MV-4-11 (cell line): ENCODE data around the gene KATNIP.

Experiments
- DNase-seq: peaks from one replicate; lab custom pipeline; 2025; lab: John Stamatoyannopoulos, UW

Gene KATNIP

GRCh38 chr16:27549746-27550581, at the start of gene KATNIP, which contains the start of gene GTF3C1:
Gene KATNIP, plus strand, starts transcription at chr16:27550144. Its CDS starts 27 bp downstream, at chr16:27550171.
Gene GTF3C1, minus strand, starts transcription at chr16:27549913. Its CDS starts 23 bp downstream, at chr16:27549890.
- peak; percentile 98 for DNase-seq

- DNase-seq: no peak
Observed at GRCh38 chr16:27500801-27501200, 49.1 kb upstream of the KATNIP start.

DNA sequence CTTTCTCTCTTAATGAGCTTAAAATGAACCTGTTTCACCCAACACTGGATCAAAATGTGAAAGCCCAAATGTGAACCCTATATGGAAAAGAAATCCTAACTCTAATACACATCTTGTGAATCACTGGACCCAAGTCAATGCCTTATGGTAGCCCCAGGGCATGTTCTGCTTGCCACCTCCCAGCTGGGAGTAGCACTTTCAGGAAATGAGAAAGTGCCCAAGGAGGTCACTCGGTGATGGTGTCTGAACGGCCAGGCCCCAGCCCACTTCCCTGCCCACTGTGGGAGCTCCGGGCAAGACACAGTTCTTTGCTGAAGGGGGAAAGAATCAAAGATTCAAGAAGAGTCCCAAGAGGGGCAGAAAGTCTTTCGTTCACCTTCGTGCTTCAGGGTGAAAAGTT, 46.3 kb upstream of the KATNIP start:
- DNase-seq: no peak

DNA sequence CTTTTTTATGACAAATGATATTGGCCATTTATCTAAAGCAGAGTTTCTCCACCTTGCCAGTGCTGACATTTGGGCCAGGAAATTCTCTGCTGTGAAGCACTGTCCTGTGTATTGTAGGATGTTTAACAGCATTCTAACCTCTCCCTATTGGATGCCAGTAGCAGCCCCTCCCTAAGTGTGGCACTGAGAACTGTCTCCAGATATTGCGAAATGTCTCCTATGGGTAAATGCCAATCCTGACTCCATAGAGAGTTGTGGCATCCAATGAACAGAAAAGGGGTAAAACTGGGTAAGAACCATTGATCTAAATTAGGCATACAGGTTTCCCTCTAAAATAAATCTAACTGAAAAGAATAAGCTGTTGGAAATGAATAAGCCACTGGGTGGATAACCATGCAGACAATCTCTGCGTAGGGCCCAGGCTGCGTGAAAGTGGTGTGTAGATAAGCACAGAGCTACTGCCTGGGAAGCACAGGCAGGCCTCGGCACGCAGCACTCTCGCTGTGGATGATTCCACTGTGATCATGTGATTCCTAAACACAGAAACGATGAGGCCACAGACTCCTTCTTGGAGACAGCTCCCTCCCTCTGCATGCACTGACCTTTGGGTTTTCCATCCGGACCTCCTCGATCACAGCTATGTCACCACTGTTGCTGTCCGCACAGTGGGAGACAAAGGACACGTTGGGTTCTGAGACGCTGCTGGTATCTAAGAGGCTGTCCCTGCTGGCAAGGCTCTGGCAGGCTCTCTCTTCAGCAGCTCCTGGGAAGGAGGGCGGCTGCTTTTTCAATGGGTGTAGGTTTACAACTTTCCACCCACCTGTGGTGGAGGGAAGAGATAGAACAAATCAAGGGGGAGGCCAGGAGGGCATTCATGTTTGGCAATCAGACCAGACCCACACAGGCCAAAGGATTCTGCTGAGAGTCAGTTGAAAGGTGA, 44.4 kb upstream of the KATNIP start:
- no peak for DNase-seq

- DNase-seq: no peak
Observed at GRCh38 chr16:27506771-27507170, 43.2 kb upstream of the KATNIP start.

DNA sequence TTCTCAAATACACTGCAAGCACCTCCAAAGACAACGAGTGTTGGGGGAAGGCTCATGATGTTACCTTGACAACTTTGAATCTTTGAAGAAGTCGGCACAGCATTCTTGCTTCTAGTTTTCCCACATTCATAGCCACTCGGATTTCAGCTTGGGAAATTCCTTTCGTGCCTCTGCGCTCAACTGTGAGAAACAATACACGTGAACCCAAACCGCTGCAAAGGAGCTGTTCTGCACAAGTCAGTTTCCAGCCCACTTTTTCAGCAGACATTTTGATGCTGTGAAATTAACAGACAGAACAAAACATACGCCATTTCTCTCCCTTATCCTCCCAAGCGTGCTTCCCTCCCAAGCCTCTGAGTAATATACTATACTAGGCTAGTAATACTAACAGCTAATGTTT, 41.5 kb upstream of the KATNIP start:
- no peak for DNase-seq

DNA sequence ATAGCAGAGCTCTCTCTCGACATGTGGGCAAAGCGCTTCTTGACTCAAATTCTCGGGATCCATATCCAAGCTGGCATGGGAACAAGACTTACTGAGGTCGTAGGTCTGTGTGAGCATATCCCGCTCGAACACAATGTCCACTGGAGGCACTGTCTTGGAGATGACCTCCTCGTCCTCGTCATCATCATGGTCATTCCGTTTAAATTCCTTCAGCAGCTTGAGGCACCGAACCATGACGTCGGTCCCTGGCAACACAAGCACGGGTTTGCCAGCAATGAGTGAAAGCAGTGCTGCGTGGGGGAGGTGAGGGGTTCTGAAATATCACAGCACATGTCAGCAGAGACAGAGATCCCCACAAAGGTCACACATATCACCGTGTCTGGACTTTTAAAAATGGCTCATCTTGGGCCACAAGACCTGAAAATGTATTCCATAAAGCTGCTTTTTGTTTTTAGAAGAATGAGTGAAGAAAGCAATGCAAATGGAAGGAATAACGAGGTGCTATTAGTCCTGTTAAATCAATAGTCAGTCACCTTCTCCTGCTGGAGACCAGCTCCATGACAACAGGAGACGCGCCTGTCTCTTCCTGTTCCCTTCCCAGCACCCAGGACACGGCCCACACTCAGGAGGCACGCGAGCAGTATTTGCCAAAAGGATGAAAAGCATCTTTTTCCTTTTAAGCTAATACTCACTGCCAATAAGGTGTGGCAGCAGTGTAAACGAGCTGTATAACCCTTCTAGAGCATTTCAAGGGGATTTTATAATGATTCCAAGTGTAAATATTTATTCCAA, 38.1 kb upstream of the KATNIP start:
- no peak for DNase-seq

DNA sequence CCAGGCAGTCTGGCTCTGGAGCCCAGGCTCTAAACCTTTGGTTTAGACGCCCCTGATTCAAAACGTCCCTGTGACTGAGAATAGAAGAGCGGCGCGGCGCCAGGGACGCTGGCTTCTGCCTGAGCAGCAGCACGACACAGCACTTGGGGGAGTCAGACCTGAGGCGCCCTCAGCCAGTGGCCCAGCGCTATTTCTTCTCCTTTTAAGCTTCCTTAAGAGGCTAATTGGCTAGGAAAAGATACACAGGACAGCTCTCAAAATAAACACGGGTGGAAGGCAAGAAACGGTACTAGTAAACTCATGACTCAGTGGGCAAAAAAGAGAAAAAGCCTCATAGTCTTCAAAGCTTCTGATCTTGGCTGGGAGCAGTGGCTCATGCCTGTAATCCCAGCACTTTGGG, 35.1 kb upstream of the KATNIP start:
- no peak for DNase-seq

DNA sequence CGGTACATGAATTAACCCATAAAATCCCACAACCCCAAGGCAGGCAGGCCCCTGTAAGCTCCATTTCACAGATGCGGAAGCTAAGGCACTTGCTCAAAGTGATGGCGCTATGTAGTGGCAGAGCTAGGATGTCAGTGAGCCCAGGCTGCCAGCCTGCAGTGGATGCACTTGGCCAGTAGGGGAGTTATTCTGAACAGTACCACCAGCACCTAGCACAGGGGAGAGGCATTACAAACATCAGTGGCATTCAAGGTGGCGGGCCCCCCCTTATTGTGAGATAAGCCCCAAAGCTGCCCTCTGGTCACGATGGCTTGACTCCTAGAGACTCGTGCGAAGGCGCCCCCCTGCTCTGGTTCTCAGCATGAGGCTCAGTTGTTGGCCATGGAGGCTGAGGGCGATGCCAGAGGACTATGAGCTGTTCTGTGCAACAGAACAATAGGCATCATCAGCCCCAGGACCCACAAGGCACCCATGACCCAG, 34.0 kb upstream of the KATNIP start:
- DNase-seq: no peak

- DNase-seq: no peak
Observed at GRCh38 chr16:27516365-27516764, 33.6 kb upstream of the KATNIP start.

- no peak for DNase-seq
Observed at GRCh38 chr16:27517664-27518063, 32.3 kb upstream of the KATNIP start.

DNA sequence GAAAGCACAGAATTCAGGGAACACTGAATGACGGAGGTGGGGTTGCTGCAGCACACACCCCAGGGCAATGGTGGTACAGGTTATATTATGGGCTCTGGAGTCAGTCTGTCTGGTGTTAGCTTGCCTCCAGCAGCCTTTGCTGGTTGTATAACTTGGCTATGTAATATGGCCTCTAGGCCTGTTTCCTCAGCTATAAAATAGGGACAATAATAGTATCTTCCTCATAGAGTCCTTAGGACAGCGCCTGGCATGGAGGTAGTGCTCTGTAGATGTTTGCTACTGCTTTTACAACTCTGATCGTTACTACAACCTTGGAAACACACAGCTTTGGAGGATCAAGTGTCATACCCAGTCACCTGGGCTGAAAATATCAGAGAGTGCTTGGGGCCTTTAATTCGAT, 31.7 kb upstream of the KATNIP start:
- DNase-seq: no peak

- DNase-seq: no peak
Observed at GRCh38 chr16:27520982-27521673, 28.8 kb upstream of the KATNIP start.

GRCh38 chr16:27522173-27522707, 27.7 kb upstream of the KATNIP start:
- DNase-seq: no peak

GRCh38 chr16:27526180-27526579, 23.8 kb upstream of the KATNIP start:
- no peak for DNase-seq

DNA sequence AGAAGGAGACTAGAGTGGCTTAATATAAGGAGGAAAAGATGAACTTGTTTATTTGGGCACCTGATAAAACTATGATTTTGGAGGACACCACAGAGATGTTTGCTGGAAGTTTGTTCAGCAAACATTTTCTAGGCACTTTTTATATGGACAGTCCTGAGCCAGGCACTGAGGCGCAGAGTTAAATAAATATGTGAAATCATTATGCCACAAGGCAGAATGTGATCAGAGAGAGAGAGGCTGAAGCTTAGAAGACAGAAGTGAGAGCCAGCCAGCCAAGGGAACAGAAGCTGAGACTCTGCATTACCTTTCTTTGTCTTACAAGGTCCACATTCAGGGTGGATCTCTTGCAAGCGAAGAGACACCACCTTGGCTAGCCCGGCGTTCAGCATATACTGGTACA, 21.6 kb upstream of the KATNIP start:
- no peak for DNase-seq

DNA sequence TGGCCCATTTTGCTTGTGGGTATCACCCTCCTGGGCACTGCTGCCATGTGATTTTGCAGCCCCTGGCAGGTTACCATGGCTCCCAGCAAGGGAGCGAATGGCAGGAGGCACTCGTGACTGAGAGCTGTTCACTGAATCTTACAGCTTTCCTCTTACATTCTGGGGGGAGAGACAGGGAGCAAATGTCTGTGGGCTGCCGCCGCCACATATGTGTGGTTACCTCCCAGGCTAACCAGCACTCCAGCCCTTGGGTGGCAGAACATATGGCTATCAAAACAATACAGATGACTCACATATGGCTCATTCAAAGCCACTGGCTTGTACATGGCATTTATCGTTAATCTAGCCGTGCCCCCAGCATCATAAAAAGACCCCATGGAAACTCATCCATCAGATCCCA, 20.0 kb upstream of the KATNIP start:
- DNase-seq: peak; percentile 46

DNA sequence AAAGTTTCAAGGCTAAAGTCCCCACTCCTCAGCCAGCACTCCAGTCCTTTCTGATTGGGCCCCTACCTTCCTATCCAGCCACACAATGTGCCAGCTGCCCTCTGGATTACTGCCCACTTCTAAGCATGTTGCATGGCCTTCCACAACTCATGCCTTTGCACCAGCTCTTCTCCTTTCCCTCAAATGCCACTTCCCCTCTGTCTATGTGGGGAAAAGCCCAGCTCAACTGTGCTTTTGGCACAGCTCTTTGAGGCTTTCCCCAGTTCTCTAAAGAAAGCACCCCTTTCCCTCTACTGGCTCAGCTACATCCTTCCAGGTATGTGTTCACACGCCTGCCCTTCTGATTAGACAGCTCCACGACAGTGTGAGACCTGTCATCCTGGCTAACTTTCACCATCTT, 18.8 kb upstream of the KATNIP start:
- DNase-seq: peak; percentile 73

- DNase-seq: peak; percentile 61
Observed at GRCh38 chr16:27531826-27532800, 17.8 kb upstream of the KATNIP start.

- DNase-seq: no peak
Observed at GRCh38 chr16:27534256-27534655, 15.7 kb upstream of the KATNIP start.
